ENCODE results near the gene LRIG1. TPM values are rescaled to one million over a fixed set of nuclear protein-coding genes. Genes with fewer than 3 reads are reported as not detected.

LRIG1 gene
- total and polyA plus RNA-seq, 2 of the 8 experiments (the other 6 are each of a cell fraction or from before 2014, with no cell fraction given), result 78.1 to 88.7 TPM

- no peak overlapping the region for H2BK15ac ChIP-seq (ENCODE audit: low read length)
Measured at GRCh38 chr3:66457252-66457651, 43.6 kb downstream of the LRIG1 start.

More at GRCh38 chr3:66457252-66457651, 43.6 kb downstream of the LRIG1 start:
- Histone ChIP-seq H3K79me1 (ENCODE audit: low read depth, low read length) (peaks cover 17% of the 10 kb centered on the region), H3K79me2 (ENCODE audit: control insufficient read depth in 1 of 2, insufficient read depth in 2 of 2, low read length in 2 of 2) (peaks cover 0 to 98% of the 10 kb centered on the region in 2 experiments; a peak in 2 of 4 replicates), H2BK20ac (ENCODE audit: low read length) (no peak overlapping the region), H3K36me3 (ENCODE audit: control insufficient read depth in 2 of 4, insufficient read depth in 4 of 4, low read length in 3 of 4) (peaks cover 15 to 83% (median 45%) of the 10 kb centered on the region in 4 experiments), H4K20me1 (replicated peaks in 1 of 2; ENCODE audit: control insufficient read depth in 1 of 2, insufficient read depth in 2 of 2, low read length in 2 of 2) (peaks cover 19% of the 10 kb centered on the region in 2 experiments), H3K9ac (replicated peaks in 1 of 4; ENCODE audit: extremely low read depth in 1 of 4, low read depth in 3 of 4, low read length in 3 of 4) (no peak overlapping the region), H3K23ac (ENCODE audit: insufficient read length) (no peak overlapping the region), H3K14ac (ENCODE audit: insufficient read length) (no peak overlapping the region), H3K27ac (ENCODE audit: low read depth, low read length) (no peak overlapping the region), H4K5ac (ENCODE audit: insufficient read length, low read depth, low read length) (no peak overlapping the region), H2BK120ac (replicated peaks; ENCODE audit: low read depth, low read length) (no peak overlapping the region), H3K4me3 (ENCODE audit: extremely low read depth in 1 of 4, insufficient read depth in 2 of 4, low read depth in 3 of 4, low read length in 4 of 4) (no peak overlapping the region), H2AFZ (ENCODE audit: low read length) (no peak overlapping the region), H4K91ac (replicated peaks; ENCODE audit: insufficient read length, low read length) (no peak overlapping the region), H3K4me2 (ENCODE audit: insufficient read depth in 1 of 2, low read depth in 2 of 2, low read length in 2 of 2) (no peak overlapping the region), H3K9me3 (ENCODE audit: insufficient read depth in 2 of 2, low read depth in 1 of 2, low read length in 1 of 2) (no peaks in the 10 kb centered on the region), H3K27me3 (replicated peaks in 1 of 4; ENCODE audit: control insufficient read depth in 3 of 4, extremely low read depth in 1 of 4, insufficient read depth in 3 of 4, low read length in 3 of 4) (no peaks in the 10 kb centered on the region), H3K56ac (replicated peaks; ENCODE audit: insufficient read length, low read depth, low read length) (no peak overlapping the region), H3K4ac (replicated peaks; ENCODE audit: insufficient read length, low read depth, low read length) (no peak overlapping the region), H2BK12ac (ENCODE audit: low read depth, low read length) (no peak overlapping the region), H3K4me1 (replicated peaks in 1 of 4; ENCODE audit: control insufficient read depth in 3 of 4, insufficient read depth in 4 of 4, low read length in 3 of 4) (peaks cover 0 to 14% (median 10%) of the 10 kb centered on the region in 4 experiments; a peak in 5 of 7 replicates), H4K8ac (ENCODE audit: extremely low read depth, insufficient read depth, low read length) (no peak overlapping the region), H3K23me2 (ENCODE audit: low read depth, low read length) (no peaks in the 10 kb centered on the region; the same call in 1 of the 2 replicates), H2AK5ac (ENCODE audit: low read depth, low read length) (no peak overlapping the region), H2BK5ac (ENCODE audit: low read depth, low read length) (no peak overlapping the region), H3K18ac (ENCODE audit: extremely low read depth, low read length) (no peak overlapping the region)
- no peak for FAIRE-seq
- POLR2A ChIA-PET (ENCODE audit: partially characterized antibody), result no interaction called here
- WGBS, 2 experiments (ENCODE audit: extremely low coverage in 1 of 2, insufficient coverage in 1 of 2, insufficient read length in 1 of 2, insufficient replicate concordance in 2 of 2, low coverage in 1 of 2, low lambda C conversion rate in 2 of 2, missing lambda C conversion rate in 1 of 2), result 93% methylated on average over 4 of the region's 4 CpGs; no CpG with 5 or more reads in 1 of the 2 experiments
- no peak for DNase-seq (ENCODE audit: low read depth in 1 of 2, low spot score in 2 of 2)
- CTCF ChIA-PET (ENCODE audit: partially characterized antibody), result no interaction called here
- TF ChIP-seq BCL11A (IDR thresholded peaks at IDR 0.05; ENCODE audit: low read depth in 2 of 2, low read length in 2 of 2), result no peak
